IMR-90 (cell line): ENCODE data around the gene GRID1. TPM values are rescaled to one million over a fixed set of nuclear protein-coding genes. Genes with fewer than 3 reads are reported as not detected.

ENCODE experiments used
- ATAC-seq: fragments of 200-7000 bp; cut with Tn5 transposase; 2 replicates; pipeline ENCODE4 v1.9.1; 2020; ENCODE audit warnings: low read depth, mild to moderate bottlenecking, moderate library complexity
- BruUV-seq: library from RNA; stranded (reverse); fragments of 400-500 nt; replicated peaks from 2 replicates; lab custom pipeline; 2021; lab: Mats Ljungman, UMichigan
- CTCF ChIA-PET: fragments of 300-600 bp; formaldehyde crosslinking; extraction: SDS; loops from one replicate; lab custom pipeline; 2021; ENCODE audit warnings: antibody characterized with exemption; lab: Yijun Ruan, JAX
- POLR2A ChIA-PET: fragments of 300-600 bp; sonication (Branson Sonifier 250); formaldehyde crosslinking; loops from one replicate; lab custom pipeline; 2022; ENCODE audit warnings: antibody characterized with exemption; ENCODE audit not compliant: unreplicated experiment; lab: Charles Lee
- DNase-seq: peaks from one replicate; pipeline ENCODE4 v3.0.0; 2013
- H2AFZ ChIP-seq: replicated peaks from 2 replicates; pipeline ENCODE3; 2013; ENCODE audit warnings: low read length, mild to moderate bottlenecking; ENCODE audit not compliant: poor library complexity
- H2AK5ac ChIP-seq: 2 replicates; pipeline ENCODE4 v1.6.1; 2013; ENCODE audit warnings: low read depth, low read length, inconsistent platforms
- H2AK9ac ChIP-seq: replicated peaks from 2 replicates; pipeline ENCODE3; 2013; ENCODE audit warnings: mild to moderate bottlenecking, low read depth, low read length, moderate library complexity; ENCODE audit not compliant: poor library complexity
- H2BK120ac ChIP-seq: 2 replicates; pipeline ENCODE4 v1.6.1; 2013; ENCODE audit warnings: low read depth, low read length, inconsistent platforms
- H2BK15ac ChIP-seq: 3 replicates; pipeline ENCODE4 v1.6.1; 2013; ENCODE audit warnings: low read depth, low read length, inconsistent platforms
- H2BK20ac ChIP-seq: 2 replicates; pipeline ENCODE4 v1.6.1; 2013; ENCODE audit warnings: low read depth, mild to moderate bottlenecking, inconsistent platforms, low read length, moderate library complexity
- H2BK5ac ChIP-seq: 2 replicates; pipeline ENCODE4 v1.6.1; 2013; ENCODE audit warnings: mild to moderate bottlenecking, low read depth, low read length, inconsistent platforms; ENCODE audit not compliant: poor library complexity, severe bottlenecking
- H3K14ac ChIP-seq: replicated peaks from 2 replicates; pipeline ENCODE4 v1.6.1; 2013; ENCODE audit warnings: low read depth, low read length, inconsistent platforms
- H3K18ac ChIP-seq: 2 replicates; pipeline ENCODE4 v1.6.1; 2013; ENCODE audit warnings: low read depth, low read length, control low read depth
- H3K23ac ChIP-seq: 2 replicates; pipeline ENCODE4 v1.6.1; 2013; ENCODE audit warnings: low read depth, low read length, inconsistent platforms
- H3K27ac ChIP-seq: 2 replicates; pipeline ENCODE4 v1.5.1; 2013; ENCODE audit warnings: mild to moderate bottlenecking, control low read depth, low read length; ENCODE audit not compliant: insufficient read depth
- H3K27me3 ChIP-seq: 2 replicates; pipeline ENCODE4 v1.6.1; 2013; ENCODE audit warnings: low read length; ENCODE audit not compliant: control insufficient read depth, insufficient read depth
- H3K36me3 ChIP-seq: 2 replicates; pipeline ENCODE4 v1.6.1; 2013; ENCODE audit warnings: low read length, mixed read lengths; ENCODE audit not compliant: control insufficient read depth, insufficient read depth
- H3K4ac ChIP-seq: 2 replicates; pipeline ENCODE4 v1.6.1; 2013; ENCODE audit warnings: low read depth, low read length, inconsistent platforms
- H3K4me1 ChIP-seq: 2 replicates; pipeline ENCODE4 v1.6.1; 2013; ENCODE audit warnings: low read length, mixed read lengths; ENCODE audit not compliant: control insufficient read depth, insufficient read depth
- H3K4me2 ChIP-seq: 2 replicates; pipeline ENCODE4 v1.6.1; 2013; ENCODE audit warnings: low read depth, mild to moderate bottlenecking, control low read depth, low read length, moderate library complexity
- H3K4me3 ChIP-seq: 2 replicates; pipeline ENCODE4 v1.5.1; 2013; ENCODE audit warnings: low read depth, mild to moderate bottlenecking, control low read depth, low read length, moderate library complexity; ENCODE audit not compliant: insufficient read depth
- H3K56ac ChIP-seq: 2 replicates; pipeline ENCODE4 v1.6.1; 2013; ENCODE audit warnings: low read length, inconsistent platforms; ENCODE audit not compliant: insufficient read depth; ENCODE audit errors: extremely low read depth
- H3K79me1 ChIP-seq, 2 experiments: 2 replicates each; pipeline ENCODE4 v1.6.1; 2013; ENCODE audit warnings: low read length in 2 of 2, inconsistent platforms in 1 of 2, low read depth in 1 of 2
- H3K9ac ChIP-seq: 2 replicates; pipeline ENCODE4 v1.6.1; 2013; ENCODE audit warnings: low read depth, low read length, control low read depth
- H3K9me1 ChIP-seq: 2 replicates; pipeline ENCODE4 v1.6.1; 2013; ENCODE audit warnings: low read length, inconsistent platforms; ENCODE audit not compliant: insufficient read depth
- H3K9me3 ChIP-seq: 2 replicates; pipeline ENCODE4 v1.6.1; 2013; ENCODE audit warnings: low read length; ENCODE audit not compliant: control insufficient read depth, insufficient read depth
- H4K20me1 ChIP-seq: 2 replicates; pipeline ENCODE4 v1.6.1; 2013; ENCODE audit warnings: low read length, inconsistent platforms; ENCODE audit not compliant: insufficient read depth
- H4K5ac ChIP-seq: 2 replicates; pipeline ENCODE4 v1.6.1; 2013; ENCODE audit warnings: mild to moderate bottlenecking, low read depth, low read length, control low read depth
- H4K8ac ChIP-seq, 2 experiments: 2 replicates each; pipeline ENCODE4 v1.6.1; 2013; ENCODE audit warnings: low read depth in 2 of 2, low read length in 2 of 2, control low read depth in 1 of 2, inconsistent platforms in 1 of 2
- H4K91ac ChIP-seq: 2 replicates; pipeline ENCODE4 v1.6.1; 2013; ENCODE audit warnings: low read depth, low read length, inconsistent platforms; ENCODE audit not compliant: insufficient read depth
- BHLHE40 ChIP-seq: fragments of 150-350 bp; IDR thresholded peaks from 2 replicates; pipeline ENCODE4 v1.6.1; 2016; ENCODE audit warnings: mild to moderate bottlenecking, low read depth, low read length
- CEBPB ChIP-seq: IDR thresholded peaks from 2 replicates; pipeline ENCODE4 v1.6.1; 2012; ENCODE audit warnings: low read depth, low read length, improper control_type of control experiment
- CHD1 ChIP-seq: IDR thresholded peaks from 2 replicates; pipeline ENCODE4 v1.6.1; 2012; ENCODE audit warnings: low read depth, low read length, improper control_type of control experiment
- FOS ChIP-seq: fragments of 150-350 bp; IDR thresholded peaks from 2 replicates; pipeline ENCODE4 v1.6.1; 2016; ENCODE audit warnings: low read depth, low read length
- MAFK ChIP-seq: IDR thresholded peaks from 2 replicates; pipeline ENCODE4 v1.6.1; 2012; ENCODE audit warnings: low read depth, low read length, improper control_type of control experiment
- MAZ ChIP-seq: IDR thresholded peaks from 2 replicates; pipeline ENCODE4 v1.6.1; 2012; ENCODE audit warnings: low read depth, mild to moderate bottlenecking, low read length, improper control_type of control experiment, moderate library complexity, borderline replicate concordance
- MXI1 ChIP-seq: IDR thresholded peaks from 2 replicates; pipeline ENCODE4 v1.6.1; 2012; ENCODE audit warnings: low read depth, mild to moderate bottlenecking, low read length, moderate library complexity, borderline replicate concordance
- NFE2L2 ChIP-seq: fragments of 150-350 bp; IDR thresholded peaks from 2 replicates; pipeline ENCODE4 v1.6.1; 2016; ENCODE audit warnings: low read depth, mild to moderate bottlenecking, low read length
- POLR2A ChIP-seq: IDR thresholded peaks from 2 replicates; pipeline ENCODE4 v1.6.1; 2012; ENCODE audit warnings: mild to moderate bottlenecking, low read depth, low read length
- RAD21 ChIP-seq: IDR thresholded peaks from 2 replicates; pipeline ENCODE4 v1.6.1; 2012; ENCODE audit warnings: low read length, improper control_type of control experiment
- RCOR1 ChIP-seq: IDR thresholded peaks from 2 replicates; pipeline ENCODE4 v1.6.1; 2012; ENCODE audit warnings: mild to moderate bottlenecking, low read length, improper control_type of control experiment; ENCODE audit not compliant: insufficient replicate concordance
- RFX5 ChIP-seq: IDR thresholded peaks from 2 replicates; pipeline ENCODE4 v1.8.0; 2012; ENCODE audit warnings: low read depth, mild to moderate bottlenecking, low read length, moderate library complexity
- SMC3 ChIP-seq: fragments of 150-350 bp; IDR thresholded peaks from 2 replicates; pipeline ENCODE4 v1.6.1; 2016; ENCODE audit warnings: low read depth, mild to moderate bottlenecking, antibody characterized with exemption, low read length, moderate library complexity
- dilution Hi-C: fragments of 300-500 bp; cut with HindIII; formaldehyde crosslinking; loops from one replicate; pipeline ENCODE4 v1.14.3; 2018; ENCODE audit warnings: low sequenced_read_pairs; ENCODE audit not compliant: unreplicated experiment
- in situ Hi-C: fragments of 300-500 bp; cut with MboI; formaldehyde crosslinking; loops from 3 replicates; pipeline ENCODE4 v1.14.3; 2019; ENCODE audit warnings: low sequenced_read_pairs, inconsistent platforms, mixed read lengths
- intact Hi-C: fragments of 100-400 bp; cut with micrococcal nuclease; formaldehyde crosslinking; loops from 2 replicates; pipeline ENCODE4 v1.10.0; 2022
- polyA plus RNA-seq, 3 experiments: library from polyadenylated mRNA; depleted of rRNA; stranded (reverse); fragments of >200 nt; gene quantifications; 2 replicates each; pipeline ENCODE4 v1.2.3, GENCODE V29; 2012; ENCODE audit warnings: low replicate concordance in 1 of 3
- total RNA-seq: library from RNA; depleted of rRNA; stranded (reverse); fragments of >200 nt; gene quantifications from 2 replicates; pipeline ENCODE4 v1.2.3, GENCODE V29; 2012
- TF ChIP-seq, protein P1 (sequence below): fragments of 150-350 bp; IDR thresholded peaks from 2 replicates; pipeline ENCODE4 v1.6.1; 2016; ENCODE audit warnings: low read depth, mild to moderate bottlenecking, low read length, moderate library complexity, borderline replicate concordance
- TF ChIP-seq, protein P2 (sequence below): conservative IDR thresholded peaks from 2 replicates; pipeline ENCODE4 v1.5.1; 2012; ENCODE audit warnings: mild to moderate bottlenecking, low read depth, low read length, improper control_type of control experiment
- TF ChIP-seq, protein P3 (sequence below): fragments of 150-350 bp; IDR thresholded peaks from 2 replicates; pipeline ENCODE4 v1.6.1; 2017; ENCODE audit warnings: mild to moderate bottlenecking, antibody characterized with exemption, low read length, low read depth

Gene GRID1
- total and polyA plus RNA-seq, 2 of the 4 experiments (the other 2 are of a cell fraction): not detected

DNA sequence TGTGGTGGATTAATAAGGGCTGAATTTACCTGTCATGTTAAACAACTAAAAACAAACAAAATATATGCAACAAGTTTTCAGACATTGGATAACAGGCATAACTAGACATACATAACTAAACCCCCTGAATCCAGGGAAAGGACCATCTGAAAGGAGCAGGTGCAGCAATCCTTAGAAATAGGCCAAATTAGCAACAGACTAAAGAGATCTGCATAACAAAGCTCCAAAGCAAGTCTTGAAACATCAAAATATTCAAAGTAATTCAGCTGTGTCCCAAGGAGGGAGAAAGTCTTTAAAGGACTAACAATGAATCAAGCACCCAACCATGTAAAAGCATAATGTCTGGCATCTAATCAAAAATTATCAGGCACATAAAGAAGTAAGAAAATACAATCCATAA, 475.1 kb downstream of the GRID1 start:
- CTCF ChIA-PET: no interaction called here

More for the DNA sequence above, 475.1 kb downstream of the GRID1 start:
- H3K4me1 ChIP-seq: no peaks in the 10 kb centered on the region
- no peak overlapping the region for H3K4me3 ChIP-seq
- no peaks in the 10 kb centered on the region for H3K27me3 ChIP-seq
- H3K4ac ChIP-seq: no peak overlapping the region
- H4K91ac ChIP-seq: no peak overlapping the region
- POLR2A ChIA-PET: no interaction called here
- no TSS peak for BruUV-seq
- H2BK120ac ChIP-seq: no peak overlapping the region
- H3K9me3 ChIP-seq: peaks cover 8% of the 10 kb centered on the region
- no peak overlapping the region for H3K27ac ChIP-seq
- DNase-seq (no peak), ATAC-seq (no peak)
- no peaks in the 10 kb centered on the region for H3K36me3 ChIP-seq
- H3K4me2 ChIP-seq: no peak overlapping the region
- no peaks in the 10 kb centered on the region for H3K9me1 ChIP-seq
- no peak overlapping the region for H3K18ac ChIP-seq
- no peak overlapping the region for H2AK5ac ChIP-seq
- no peaks in the 10 kb centered on the region for H4K20me1 ChIP-seq
- H3K56ac ChIP-seq: no peak overlapping the region
- no peak overlapping the region for H4K5ac ChIP-seq
- H2AK9ac ChIP-seq: no peak overlapping the region
- no peak overlapping the region for H4K8ac ChIP-seq
- H3K14ac ChIP-seq: no peak overlapping the region
- H3K23ac ChIP-seq: no peak overlapping the region
- TF ChIP-seq POLR2A (no peak), FOS (no peak), MXI1 (no peak), RAD21 (no peak), MAFK (no peak), NFE2L2 (no peak), SMC3 (no peak), BHLHE40 (no peak), CHD1 (no peak), MAZ (no peak), RCOR1 (no peak), RFX5 (no peak), CEBPB (no peak)
- TF ChIP-seq, protein P1, sequence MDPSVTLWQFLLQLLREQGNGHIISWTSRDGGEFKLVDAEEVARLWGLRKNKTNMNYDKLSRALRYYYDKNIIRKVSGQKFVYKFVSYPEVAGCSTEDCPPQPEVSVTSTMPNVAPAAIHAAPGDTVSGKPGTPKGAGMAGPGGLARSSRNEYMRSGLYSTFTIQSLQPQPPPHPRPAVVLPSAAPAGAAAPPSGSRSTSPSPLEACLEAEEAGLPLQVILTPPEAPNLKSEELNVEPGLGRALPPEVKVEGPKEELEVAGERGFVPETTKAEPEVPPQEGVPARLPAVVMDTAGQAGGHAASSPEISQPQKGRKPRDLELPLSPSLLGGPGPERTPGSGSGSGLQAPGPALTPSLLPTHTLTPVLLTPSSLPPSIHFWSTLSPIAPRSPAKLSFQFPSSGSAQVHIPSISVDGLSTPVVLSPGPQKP: no peak
- TF ChIP-seq, protein P2, sequence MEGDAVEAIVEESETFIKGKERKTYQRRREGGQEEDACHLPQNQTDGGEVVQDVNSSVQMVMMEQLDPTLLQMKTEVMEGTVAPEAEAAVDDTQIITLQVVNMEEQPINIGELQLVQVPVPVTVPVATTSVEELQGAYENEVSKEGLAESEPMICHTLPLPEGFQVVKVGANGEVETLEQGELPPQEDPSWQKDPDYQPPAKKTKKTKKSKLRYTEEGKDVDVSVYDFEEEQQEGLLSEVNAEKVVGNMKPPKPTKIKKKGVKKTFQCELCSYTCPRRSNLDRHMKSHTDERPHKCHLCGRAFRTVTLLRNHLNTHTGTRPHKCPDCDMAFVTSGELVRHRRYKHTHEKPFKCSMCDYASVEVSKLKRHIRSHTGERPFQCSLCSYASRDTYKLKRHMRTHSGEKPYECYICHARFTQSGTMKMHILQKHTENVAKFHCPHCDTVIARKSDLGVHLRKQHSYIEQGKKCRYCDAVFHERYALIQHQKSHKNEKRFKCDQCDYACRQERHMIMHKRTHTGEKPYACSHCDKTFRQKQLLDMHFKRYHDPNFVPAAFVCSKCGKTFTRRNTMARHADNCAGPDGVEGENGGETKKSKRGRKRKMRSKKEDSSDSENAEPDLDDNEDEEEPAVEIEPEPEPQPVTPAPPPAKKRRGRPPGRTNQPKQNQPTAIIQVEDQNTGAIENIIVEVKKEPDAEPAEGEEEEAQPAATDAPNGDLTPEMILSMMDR: no peak
- TF ChIP-seq, protein P3, sequence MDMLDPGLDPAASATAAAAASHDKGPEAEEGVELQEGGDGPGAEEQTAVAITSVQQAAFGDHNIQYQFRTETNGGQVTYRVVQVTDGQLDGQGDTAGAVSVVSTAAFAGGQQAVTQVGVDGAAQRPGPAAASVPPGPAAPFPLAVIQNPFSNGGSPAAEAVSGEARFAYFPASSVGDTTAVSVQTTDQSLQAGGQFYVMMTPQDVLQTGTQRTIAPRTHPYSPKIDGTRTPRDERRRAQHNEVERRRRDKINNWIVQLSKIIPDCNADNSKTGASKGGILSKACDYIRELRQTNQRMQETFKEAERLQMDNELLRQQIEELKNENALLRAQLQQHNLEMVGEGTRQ: no peak
- no peak overlapping the region for H3K9ac ChIP-seq
- dilution Hi-C loops (no loop called here), in situ Hi-C loops (no loop called here), intact Hi-C loops (no loop called here)
- H2BK5ac ChIP-seq: no peak overlapping the region
- no peak overlapping the region for H2BK15ac ChIP-seq
- no peak overlapping the region for H2AFZ ChIP-seq
- H2BK20ac ChIP-seq: no peak overlapping the region
- H3K79me1 ChIP-seq: no peaks in the 10 kb centered on the region
